ENCODE data around the gene PDZD7.

Gene PDZD7

DNA sequence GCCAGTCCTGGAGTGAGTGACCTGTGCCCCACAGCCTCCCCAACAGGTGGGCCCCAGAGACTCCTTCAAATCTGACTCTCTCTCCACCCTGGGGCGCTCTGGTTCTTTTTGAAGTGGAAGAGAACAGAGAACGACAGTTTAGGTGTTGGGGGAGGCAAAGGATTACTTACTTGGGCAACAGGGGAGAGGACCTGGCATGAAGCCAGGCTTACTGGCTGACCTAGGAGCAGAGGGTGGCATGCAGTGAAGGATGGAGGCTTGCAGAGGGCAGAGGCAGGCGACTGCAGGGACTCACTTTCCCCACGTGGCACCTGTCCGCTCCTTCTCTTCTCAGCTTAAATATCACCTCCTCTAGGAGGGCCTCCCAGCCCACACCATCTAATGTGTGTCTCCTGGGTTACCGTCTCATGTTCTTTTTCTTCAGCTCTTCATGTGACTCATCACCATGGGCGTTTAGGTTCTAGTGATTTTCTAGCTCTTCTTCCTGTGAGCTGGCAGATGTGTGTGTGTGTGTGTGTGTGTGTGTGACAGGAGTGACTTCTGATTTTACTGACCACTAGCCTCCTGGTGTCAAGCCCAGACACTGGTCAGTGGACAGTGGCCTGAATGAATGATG lies 15.9 kb downstream of the PDZD7 start (continued):
- TF ChIP-seq SCRT1 (tag by site-specific recombination; IDR thresholded peaks at IDR 0.05; ENCODE audit: borderline replicate concordance) (peak; percentile 17; the same call in 1 of the 2 replicates), SCRT2 (tag by site-specific recombination; IDR thresholded peaks at IDR 0.05) (peak; percentile 84), ZNF623 (tag by site-specific recombination; IDR thresholded peaks at IDR 0.05) (no peak), SP7 (tag by site-specific recombination; IDR thresholded peaks at IDR 0.05) (peak; percentile 23; the same call in 1 of the 2 replicates), EGR2 (tag by site-specific recombination; IDR thresholded peaks at IDR 0.05; ENCODE audit: low read depth) (peak; percentile 62)
- TF ChIP-seq, protein P1, sequence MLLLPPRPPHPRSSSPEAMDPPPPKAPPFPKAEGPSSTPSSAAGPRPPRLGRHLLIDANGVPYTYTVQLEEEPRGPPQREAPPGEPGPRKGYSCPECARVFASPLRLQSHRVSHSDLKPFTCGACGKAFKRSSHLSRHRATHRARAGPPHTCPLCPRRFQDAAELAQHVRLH (tag by site-specific recombination; IDR thresholded peaks at IDR 0.05) = no peak
- TF ChIP-seq, protein P2, sequence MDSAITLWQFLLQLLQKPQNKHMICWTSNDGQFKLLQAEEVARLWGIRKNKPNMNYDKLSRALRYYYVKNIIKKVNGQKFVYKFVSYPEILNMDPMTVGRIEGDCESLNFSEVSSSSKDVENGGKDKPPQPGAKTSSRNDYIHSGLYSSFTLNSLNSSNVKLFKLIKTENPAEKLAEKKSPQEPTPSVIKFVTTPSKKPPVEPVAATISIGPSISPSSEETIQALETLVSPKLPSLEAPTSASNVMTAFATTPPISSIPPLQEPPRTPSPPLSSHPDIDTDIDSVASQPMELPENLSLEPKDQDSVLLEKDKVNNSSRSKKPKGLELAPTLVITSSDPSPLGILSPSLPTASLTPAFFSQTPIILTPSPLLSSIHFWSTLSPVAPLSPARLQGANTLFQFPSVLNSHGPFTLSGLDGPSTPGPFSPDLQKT (IDR thresholded peaks at IDR 0.05; ENCODE audit: borderline replicate concordance, low read depth, low read length) = no peak

DNA sequence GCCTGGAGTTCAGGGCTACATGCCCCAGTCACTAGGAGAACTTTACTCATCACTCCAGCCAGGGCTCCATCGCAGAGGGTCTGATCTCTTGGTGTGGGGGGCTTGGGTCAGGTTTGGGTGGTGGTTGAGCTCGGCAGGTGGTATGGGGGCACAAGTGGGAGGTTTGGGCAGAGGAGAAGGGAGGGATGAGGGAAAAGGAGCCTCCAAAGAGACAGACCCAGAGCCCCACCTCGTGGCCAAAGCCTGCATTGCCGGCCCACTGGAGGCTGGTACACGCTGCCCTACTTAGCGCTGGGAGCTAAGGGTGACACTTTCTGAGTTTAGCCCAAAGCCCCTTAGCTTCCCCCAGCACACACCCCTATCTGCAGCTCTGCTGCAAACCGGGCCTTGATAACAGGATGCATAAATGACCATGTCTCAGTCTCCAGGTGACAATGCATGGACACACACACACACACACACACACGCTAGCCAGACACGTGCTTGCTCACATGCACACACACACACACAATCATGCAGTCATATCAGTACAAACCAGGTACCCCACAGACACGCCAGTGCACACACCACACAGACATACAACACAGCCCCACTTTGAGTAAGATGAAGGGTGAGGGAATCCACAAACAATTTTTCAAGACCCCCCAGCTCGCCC lies 16.6 kb downstream of the PDZD7 start:
- peaks cover 2% of the 10 kb centered on the region; the same call in 1 of the 2 replicates for H3K4me1 ChIP-seq (ENCODE audit: control insufficient read depth, insufficient read depth, low read length)
- no peak overlapping the region for H3K27ac ChIP-seq (ENCODE audit: extremely low read depth, low read depth, low read length)
- H3K9me3 ChIP-seq (ENCODE audit: control insufficient read depth, insufficient read depth, low read depth, low read length) = no peaks in the 10 kb centered on the region
- ChIA-PET CTCF (interaction anchor here (0.6 to 7.2 kb wide), 47 partner anchors 9 to 1725 kb away, joined by 3 to 274 read pairs (median 4); partner anchors contain the start of genes KAZALD1, LZTS2, MRPL43 and PDZD7), POLR2A (interaction anchor here (0.8 to 2.7 kb wide), 5 partner anchors 10 to 58 kb away, joined by 3 to 14 read pairs (median 5); no protein-coding TSS in a partner anchor)
- no peaks in the 10 kb centered on the region for H3K36me3 ChIP-seq (ENCODE audit: control insufficient read depth in 2 of 2, insufficient read depth in 1 of 2, low read length in 2 of 2)
- no peak overlapping the region for H3K4me3 ChIP-seq (ENCODE audit: low read depth, low read length)
- TF ChIP-seq MEIS1 (CRISPR knock-in tag; IDR thresholded peaks at IDR 0.05; ENCODE audit: borderline replicate concordance) (no peak), SCRT2 (tag by site-specific recombination; IDR thresholded peaks at IDR 0.05) (0 out of 2 replicates have a peak, but pooled peaks have one; percentile 8), ZNF600 (tag by site-specific recombination; IDR thresholded peaks at IDR 0.05) (peak; percentile 90), ZNF311 (tag by site-specific recombination; IDR thresholded peaks at IDR 0.05; ENCODE audit: borderline replicate concordance) (no peak), WT1 (tag by site-specific recombination; IDR thresholded peaks at IDR 0.05) (peak; percentile 54; the same call in 1 of the 2 replicates), ZNF391 (tag by site-specific recombination; IDR thresholded peaks at IDR 0.05; ENCODE audit: borderline replicate concordance, low read depth) (no peak), SP3 (tag by site-specific recombination; IDR thresholded peaks at IDR 0.05) (peak; percentile 33; the same call in 1 of the 2 replicates), ZBTB48 (tag by site-specific recombination; IDR thresholded peaks at IDR 0.05) (no peak; the same call in 1 of the 2 replicates)
- TF ChIP-seq, protein P3, sequence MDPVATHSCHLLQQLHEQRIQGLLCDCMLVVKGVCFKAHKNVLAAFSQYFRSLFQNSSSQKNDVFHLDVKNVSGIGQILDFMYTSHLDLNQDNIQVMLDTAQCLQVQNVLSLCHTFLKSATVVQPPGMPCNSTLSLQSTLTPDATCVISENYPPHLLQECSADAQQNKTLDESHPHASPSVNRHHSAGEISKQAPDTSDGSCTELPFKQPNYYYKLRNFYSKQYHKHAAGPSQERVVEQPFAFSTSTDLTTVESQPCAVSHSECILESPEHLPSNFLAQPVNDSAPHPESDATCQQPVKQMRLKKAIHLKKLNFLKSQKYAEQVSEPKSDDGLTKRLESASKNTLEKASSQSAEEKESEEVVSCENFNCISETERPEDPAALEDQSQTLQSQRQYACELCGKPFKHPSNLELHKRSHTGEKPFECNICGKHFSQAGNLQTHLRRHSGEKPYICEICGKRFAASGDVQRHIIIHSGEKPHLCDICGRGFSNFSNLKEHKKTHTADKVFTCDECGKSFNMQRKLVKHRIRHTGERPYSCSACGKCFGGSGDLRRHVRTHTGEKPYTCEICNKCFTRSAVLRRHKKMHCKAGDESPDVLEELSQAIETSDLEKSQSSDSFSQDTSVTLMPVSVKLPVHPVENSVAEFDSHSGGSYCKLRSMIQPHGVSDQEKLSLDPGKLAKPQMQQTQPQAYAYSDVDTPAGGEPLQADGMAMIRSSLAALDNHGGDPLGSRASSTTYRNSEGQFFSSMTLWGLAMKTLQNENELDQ (tag by site-specific recombination; IDR thresholded peaks at IDR 0.05; ENCODE audit: low read depth) = no peak
- TF ChIP-seq, protein P4, sequence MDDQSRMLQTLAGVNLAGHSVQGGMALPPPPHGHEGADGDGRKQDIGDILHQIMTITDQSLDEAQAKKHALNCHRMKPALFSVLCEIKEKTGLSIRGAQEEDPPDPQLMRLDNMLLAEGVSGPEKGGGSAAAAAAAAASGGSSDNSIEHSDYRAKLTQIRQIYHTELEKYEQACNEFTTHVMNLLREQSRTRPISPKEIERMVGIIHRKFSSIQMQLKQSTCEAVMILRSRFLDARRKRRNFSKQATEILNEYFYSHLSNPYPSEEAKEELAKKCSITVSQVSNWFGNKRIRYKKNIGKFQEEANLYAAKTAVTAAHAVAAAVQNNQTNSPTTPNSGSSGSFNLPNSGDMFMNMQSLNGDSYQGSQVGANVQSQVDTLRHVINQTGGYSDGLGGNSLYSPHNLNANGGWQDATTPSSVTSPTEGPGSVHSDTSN (CRISPR knock-in tag; IDR thresholded peaks at IDR 0.05) = no peak; the same call in 1 of the 2 replicates
- TF ChIP-seq, protein P5, sequence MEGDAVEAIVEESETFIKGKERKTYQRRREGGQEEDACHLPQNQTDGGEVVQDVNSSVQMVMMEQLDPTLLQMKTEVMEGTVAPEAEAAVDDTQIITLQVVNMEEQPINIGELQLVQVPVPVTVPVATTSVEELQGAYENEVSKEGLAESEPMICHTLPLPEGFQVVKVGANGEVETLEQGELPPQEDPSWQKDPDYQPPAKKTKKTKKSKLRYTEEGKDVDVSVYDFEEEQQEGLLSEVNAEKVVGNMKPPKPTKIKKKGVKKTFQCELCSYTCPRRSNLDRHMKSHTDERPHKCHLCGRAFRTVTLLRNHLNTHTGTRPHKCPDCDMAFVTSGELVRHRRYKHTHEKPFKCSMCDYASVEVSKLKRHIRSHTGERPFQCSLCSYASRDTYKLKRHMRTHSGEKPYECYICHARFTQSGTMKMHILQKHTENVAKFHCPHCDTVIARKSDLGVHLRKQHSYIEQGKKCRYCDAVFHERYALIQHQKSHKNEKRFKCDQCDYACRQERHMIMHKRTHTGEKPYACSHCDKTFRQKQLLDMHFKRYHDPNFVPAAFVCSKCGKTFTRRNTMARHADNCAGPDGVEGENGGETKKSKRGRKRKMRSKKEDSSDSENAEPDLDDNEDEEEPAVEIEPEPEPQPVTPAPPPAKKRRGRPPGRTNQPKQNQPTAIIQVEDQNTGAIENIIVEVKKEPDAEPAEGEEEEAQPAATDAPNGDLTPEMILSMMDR (tag by site-specific recombination; IDR thresholded peaks at IDR 0.05) = peak; percentile 86
- TF ChIP-seq, protein P6, sequence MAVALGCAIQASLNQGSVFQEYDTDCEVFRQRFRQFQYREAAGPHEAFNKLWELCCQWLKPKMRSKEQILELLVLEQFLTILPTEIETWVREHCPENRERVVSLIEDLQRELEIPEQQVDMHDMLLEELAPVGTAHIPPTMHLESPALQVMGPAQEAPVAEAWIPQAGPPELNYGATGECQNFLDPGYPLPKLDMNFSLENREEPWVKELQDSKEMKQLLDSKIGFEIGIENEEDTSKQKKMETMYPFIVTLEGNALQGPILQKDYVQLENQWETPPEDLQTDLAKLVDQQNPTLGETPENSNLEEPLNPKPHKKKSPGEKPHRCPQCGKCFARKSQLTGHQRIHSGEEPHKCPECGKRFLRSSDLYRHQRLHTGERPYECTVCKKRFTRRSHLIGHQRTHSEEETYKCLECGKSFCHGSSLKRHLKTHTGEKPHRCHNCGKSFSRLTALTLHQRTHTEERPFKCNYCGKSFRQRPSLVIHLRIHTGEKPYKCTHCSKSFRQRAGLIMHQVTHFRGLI (tag by site-specific recombination; IDR thresholded peaks at IDR 0.05) = no peak; the same call in 1 of the 2 replicates
- TF ChIP-seq, protein P7, sequence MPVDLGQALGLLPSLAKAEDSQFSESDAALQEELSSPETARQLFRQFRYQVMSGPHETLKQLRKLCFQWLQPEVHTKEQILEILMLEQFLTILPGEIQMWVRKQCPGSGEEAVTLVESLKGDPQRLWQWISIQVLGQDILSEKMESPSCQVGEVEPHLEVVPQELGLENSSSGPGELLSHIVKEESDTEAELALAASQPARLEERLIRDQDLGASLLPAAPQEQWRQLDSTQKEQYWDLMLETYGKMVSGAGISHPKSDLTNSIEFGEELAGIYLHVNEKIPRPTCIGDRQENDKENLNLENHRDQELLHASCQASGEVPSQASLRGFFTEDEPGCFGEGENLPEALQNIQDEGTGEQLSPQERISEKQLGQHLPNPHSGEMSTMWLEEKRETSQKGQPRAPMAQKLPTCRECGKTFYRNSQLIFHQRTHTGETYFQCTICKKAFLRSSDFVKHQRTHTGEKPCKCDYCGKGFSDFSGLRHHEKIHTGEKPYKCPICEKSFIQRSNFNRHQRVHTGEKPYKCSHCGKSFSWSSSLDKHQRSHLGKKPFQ (tag by site-specific recombination; IDR thresholded peaks at IDR 0.05) = no peak
- TF ChIP-seq, protein P8, sequence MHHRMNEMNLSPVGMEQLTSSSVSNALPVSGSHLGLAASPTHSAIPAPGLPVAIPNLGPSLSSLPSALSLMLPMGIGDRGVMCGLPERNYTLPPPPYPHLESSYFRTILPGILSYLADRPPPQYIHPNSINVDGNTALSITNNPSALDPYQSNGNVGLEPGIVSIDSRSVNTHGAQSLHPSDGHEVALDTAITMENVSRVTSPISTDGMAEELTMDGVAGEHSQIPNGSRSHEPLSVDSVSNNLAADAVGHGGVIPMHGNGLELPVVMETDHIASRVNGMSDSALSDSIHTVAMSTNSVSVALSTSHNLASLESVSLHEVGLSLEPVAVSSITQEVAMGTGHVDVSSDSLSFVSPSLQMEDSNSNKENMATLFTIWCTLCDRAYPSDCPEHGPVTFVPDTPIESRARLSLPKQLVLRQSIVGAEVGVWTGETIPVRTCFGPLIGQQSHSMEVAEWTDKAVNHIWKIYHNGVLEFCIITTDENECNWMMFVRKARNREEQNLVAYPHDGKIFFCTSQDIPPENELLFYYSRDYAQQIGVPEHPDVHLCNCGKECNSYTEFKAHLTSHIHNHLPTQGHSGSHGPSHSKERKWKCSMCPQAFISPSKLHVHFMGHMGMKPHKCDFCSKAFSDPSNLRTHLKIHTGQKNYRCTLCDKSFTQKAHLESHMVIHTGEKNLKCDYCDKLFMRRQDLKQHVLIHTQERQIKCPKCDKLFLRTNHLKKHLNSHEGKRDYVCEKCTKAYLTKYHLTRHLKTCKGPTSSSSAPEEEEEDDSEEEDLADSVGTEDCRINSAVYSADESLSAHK (tag by site-specific recombination; IDR thresholded peaks at IDR 0.05) = no peak
